K562 (cell line): ENCODE results near the gene KISS1R. TPM values are rescaled to one million over a fixed set of nuclear protein-coding genes. Genes with fewer than 3 reads are reported as not detected.

Experiments
- CEBPG ChIP-seq, 3 experiments: fragments of 200-800 bp in 1 of 3; sonication (Bioruptor generic) in 1 of 3; sonication (generic) in 1 of 3; formaldehyde crosslinking in 1 of 3; IDR thresholded peaks in 2 of 3; conservative IDR thresholded peaks in 1 of 3; 2 replicates each; pipeline versions ENCODE4 v1.6.1 to v1.8.0; 2016 to 2022; ENCODE audit warnings: missing compliant biosample characterization in 2 of 3, missing genetic modification characterization in 2 of 3, mild to moderate bottlenecking in 1 of 3, missing genetic modification reagents in 1 of 3
- CHD2 ChIP-seq: IDR thresholded peaks from 2 replicates; pipeline ENCODE4 v1.6.1; 2011; ENCODE audit warnings: low read depth, low read length
- CREB3L1 ChIP-seq: fragments of 450-650 bp; IDR thresholded peaks from 2 replicates; pipeline ENCODE4 v1.6.1; 2014; ENCODE audit warnings: low read depth, mild to moderate bottlenecking, moderate library complexity, borderline replicate concordance
- CUX1 ChIP-seq: fragments of 200-800 bp; sonication (Bioruptor generic); IDR thresholded peaks from 2 replicates; pipeline ENCODE4 v1.6.1; 2016; ENCODE audit warnings: missing genetic modification characterization, missing compliant biosample characterization
- MAX ChIP-seq: sonication (generic); formaldehyde crosslinking; IDR thresholded peaks from 2 replicates; pipeline ENCODE4 v1.9.0; 2022; ENCODE audit warnings: mild to moderate bottlenecking, missing genetic modification reagents
- MECOM ChIP-seq: fragments of 250-450 bp; sonication (Bioruptor Pico); IDR thresholded peaks from 2 replicates; pipeline ENCODE4 v1.8.0; 2022; ENCODE audit warnings: inconsistent platforms
- MLLT1 ChIP-seq, 2 experiments: fragments of 450-650 bp; IDR thresholded peaks; 2 replicates each; pipeline ENCODE4 v1.6.1; 2016
- NUFIP1 ChIP-seq: fragments of 450-650 bp; IDR thresholded peaks from 2 replicates; pipeline ENCODE4 v1.6.1; 2018; ENCODE audit not compliant: partially characterized antibody
- SIRT6 ChIP-seq: IDR thresholded peaks from one replicate; pipeline ENCODE4 v1.6.1; 2012; ENCODE audit warnings: low read depth, mild to moderate bottlenecking, control low read depth, inconsistent platforms, low read length, moderate library complexity
- SMARCA4 ChIP-seq: fragments of 450-650 bp; IDR thresholded peaks from 2 replicates; pipeline ENCODE4 v1.6.1; 2016
- ZNF408 ChIP-seq: fragments of 250-450 bp; sonication (Bioruptor Pico); IDR thresholded peaks from 2 replicates; pipeline ENCODE4 v1.4.0; 2020; ENCODE audit warnings: low read depth, mild to moderate bottlenecking, moderate library complexity
- polyA plus RNA-seq, 8 experiments: library from polyadenylated mRNA; depleted of rRNA in 4 of 8; stranded (reverse) in 5 of 8; unstranded in 3 of 8; fragments of >200 nt; fragmentation: Nextera tagmentation in 2 of 8; fragmentation: Illumina TruSeq in 1 of 8; extraction: Ambion mirVana in 2 of 8; extraction: Trizol in 1 of 8; gene quantifications; 2 replicates each; pipeline versions ENCODE4 v1.2.1 to v1.2.3, GENCODE V29; 2011 to 2014; ENCODE audit warnings: inconsistent platforms in 1 of 8, missing spikeins in 1 of 8
- total RNA-seq, 7 experiments: library from RNA; depleted of rRNA in 6 of 7; stranded (reverse); fragments of >200 nt in 6 of 7; fragmentation: Illumina TruSeq in 2 of 7; extraction: Trizol in 2 of 7; gene quantifications; 2 replicates each; pipeline versions ENCODE4 v1.2.1 to v1.2.3, GENCODE V29; 2011 to 2021; ENCODE audit warnings: low replicate concordance in 1 of 7
- TF ChIP-seq, protein P1 (sequence below): fragments of 450-650 bp; IDR thresholded peaks from 2 replicates; pipeline ENCODE4 v1.6.1; 2018; ENCODE audit warnings: mild to moderate bottlenecking, low read depth; ENCODE audit not compliant: partially characterized antibody

Gene KISS1R
- total and polyA plus RNA-seq, 9 of the 15 experiments (the other 6 are each of a cell fraction or from before 2014, with no cell fraction given), result 0.37 to 39.4 (median 2.0) TPM

DNA sequence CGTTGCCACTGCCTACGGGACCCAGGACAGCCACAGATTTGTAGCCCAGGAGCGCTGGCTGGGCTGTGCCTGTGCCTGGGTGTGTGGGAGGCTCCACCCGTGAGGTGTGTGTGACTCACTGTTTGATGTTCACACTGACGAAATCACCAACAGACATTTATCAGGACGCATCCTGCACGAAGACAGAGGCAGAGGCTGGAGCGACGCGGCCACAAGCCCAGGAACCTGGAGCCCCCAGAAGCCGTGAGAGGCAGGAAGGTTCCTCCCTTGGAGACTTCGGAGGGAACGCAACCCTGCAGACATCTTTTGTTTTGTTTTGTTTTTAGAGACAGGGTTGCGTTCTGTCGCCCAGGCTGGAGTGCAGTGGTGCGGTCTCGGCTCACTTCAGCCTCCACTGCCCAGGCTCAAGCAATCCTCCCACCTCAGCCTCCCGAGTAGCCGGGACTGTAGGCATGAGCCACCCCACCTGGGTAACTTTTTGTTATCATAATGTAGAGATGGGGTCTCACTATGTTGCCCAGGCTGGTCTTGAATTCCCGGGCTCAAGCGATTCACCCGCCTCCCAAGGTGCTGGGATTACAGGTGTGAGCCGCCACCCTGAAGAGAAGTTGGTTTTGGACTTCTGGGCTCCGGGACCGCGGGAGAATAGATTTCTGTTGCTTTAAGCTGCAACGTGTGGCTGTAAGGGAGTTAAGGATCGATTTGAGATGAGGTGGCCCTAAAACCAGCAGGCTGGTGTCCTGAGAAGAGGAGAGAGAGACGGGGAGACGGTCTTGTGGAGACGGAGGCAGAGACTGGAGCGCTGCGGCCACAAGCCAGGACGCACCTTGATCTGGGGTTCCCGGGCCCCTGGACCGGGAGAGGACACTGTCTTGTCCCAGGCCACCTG, 42.1 kb downstream of the KISS1R start (continued):
- peak; percentile 72; the same call in 1 of the 2 replicates for TF ChIP-seq MECOM (CRISPR knock-in tag)
- no peak for TF ChIP-seq NUFIP1
- TF ChIP-seq CUX1 (CRISPR knock-in tag), result no peak
- TF ChIP-seq CREB3L1, result no peak; the same call in 1 of the 2 replicates
- TF ChIP-seq CHD2, result no peak
- peak; percentile 87 for TF ChIP-seq SMARCA4
- TF ChIP-seq, protein P1, sequence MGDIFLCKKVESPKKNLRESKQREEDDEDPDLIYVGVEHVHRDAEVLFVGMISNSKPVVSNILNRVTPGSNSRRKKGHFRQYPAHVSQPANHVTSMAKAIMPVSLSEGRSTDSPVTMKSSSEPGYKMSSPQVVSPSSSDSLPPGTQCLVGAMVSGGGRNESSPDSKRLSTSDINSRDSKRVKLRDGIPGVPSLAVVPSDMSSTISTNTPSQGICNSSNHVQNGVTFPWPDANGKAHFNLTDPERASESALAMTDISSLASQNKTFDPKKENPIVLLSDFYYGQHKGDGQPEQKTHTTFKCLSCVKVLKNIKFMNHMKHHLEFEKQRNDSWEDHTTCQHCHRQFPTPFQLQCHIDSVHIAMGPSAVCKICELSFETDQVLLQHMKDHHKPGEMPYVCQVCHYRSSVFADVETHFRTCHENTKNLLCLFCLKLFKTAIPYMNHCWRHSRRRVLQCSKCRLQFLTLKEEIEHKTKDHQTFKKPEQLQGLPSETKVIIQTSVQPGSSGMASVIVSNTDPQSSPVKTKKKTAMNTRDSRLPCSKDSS, result no peak
- peak; percentile 82; the same call in 1 of the 2 replicates for TF ChIP-seq CEBPG (CRISPR knock-in tag; IDR thresholded peaks at IDR 0.05)
- peak in 1 of 2 experiments; percentile 75; a peak in 2 of 4 replicates for TF ChIP-seq CEBPG (tag; conservative IDR thresholded peaks at IDR 0.05 in 1 of 2, IDR thresholded peaks at IDR 0.05 in 1 of 2)
- TF ChIP-seq MLLT1 (IDR thresholded peaks at IDR 0.05), result no peak
- no peak for TF ChIP-seq SIRT6
- no peak for TF ChIP-seq ZNF408
- 0 out of 2 replicates have a peak, but pooled peaks have one; percentile 13 for TF ChIP-seq MAX (CRISPR knock-in tag)
